T-cell (primary cell): ENCODE data around the gene SLFNL1. TPM values are rescaled to one million over a fixed set of nuclear protein-coding genes. Genes with fewer than 3 reads are reported as not detected.

Experiments used
- ATAC-seq, 4 experiments: fragments of 200-7000 bp in 3 of 4; fragments of 150-1000 bp in 1 of 4; cut with Tn5 transposase; replicated peaks in 1 of 4; 1 replicate in 3 of 4; 2 replicates in 1 of 4; pipeline ENCODE4 v1.10.0; 2021; ENCODE audit warnings: moderate library complexity in 3 of 4, mild to moderate bottlenecking in 2 of 4, moderate number of reproducible peaks in 1 of 4
- CTCF ChIA-PET, 2 donors: fragments of 300-600 bp; sonication (Branson Sonifier 250); formaldehyde crosslinking; loops; one replicate each; lab custom pipeline; 2022; ENCODE audit warnings: antibody characterized with exemption in 2 of 2; lab: Charles Lee
- POLR2A ChIA-PET, 2 donors: fragments of 300-600 bp; sonication (Branson Sonifier 250); formaldehyde crosslinking; loops; one replicate each; lab custom pipeline; 2022; ENCODE audit warnings: antibody characterized with exemption in 2 of 2; lab: Charles Lee
- DNase-seq, 35 experiments: peaks; one replicate each; pipeline versions ENCODE4 v3.0.0 to v3.0.0-alpha.2; 2013 to 2023
- H3K27ac ChIP-seq: one replicate; pipeline ENCODE4 v1.5.1; 2013; ENCODE audit warnings: low read length
- H3K27me3 ChIP-seq, 2 experiments: replicated peaks in 1 of 2; 1 replicate in 1 of 2; 2 replicates in 1 of 2; pipeline versions ENCODE4 v1.6.1 to v1.7.0; 2013; ENCODE audit warnings: low read length in 1 of 2, mixed read lengths in 1 of 2; ENCODE audit not compliant: control insufficient read depth in 2 of 2, insufficient read depth in 2 of 2; ENCODE audit errors: extremely low read depth in 1 of 2
- H3K36me3 ChIP-seq, 2 donors: 1 replicate in 1 of 2; 2 replicates in 1 of 2; pipeline versions ENCODE4 v1.6.1 to v1.7.0; 2013; ENCODE audit warnings: low read length in 1 of 2; ENCODE audit not compliant: control insufficient read depth in 2 of 2, insufficient read depth in 1 of 2; ENCODE audit errors: extremely low read depth in 1 of 2
- H3K4me1 ChIP-seq, 2 experiments: 1 replicate in 1 of 2; 2 replicates in 1 of 2; pipeline versions ENCODE4 v1.6.1 to v1.7.0; 2013; ENCODE audit warnings: low read length in 2 of 2, mixed read lengths in 1 of 2; ENCODE audit not compliant: insufficient read depth in 2 of 2, control insufficient read depth in 1 of 2; ENCODE audit errors: extremely low read depth in 1 of 2
- H3K4me3 ChIP-seq, 2 donors: 1 replicate in 1 of 2; 2 replicates in 1 of 2; pipeline versions ENCODE4 v1.5.1 to v1.7.0; 2013; ENCODE audit warnings: mild to moderate bottlenecking in 2 of 2, low read length in 1 of 2, moderate library complexity in 1 of 2; ENCODE audit not compliant: control insufficient read depth in 1 of 2; ENCODE audit errors: extremely low read depth in 1 of 2
- H3K9me3 ChIP-seq: 2 replicates; pipeline ENCODE4 v1.7.0; 2013
- H3K27ac Mint-ChIP-seq, 2 donors: one replicate each; pipeline ENCODE4 v1.8.0; 2020 to 2021; ENCODE audit warnings: mild to moderate bottlenecking in 2 of 2, mixed read lengths in 2 of 2
- H3K27me3 Mint-ChIP-seq, 2 donors: one replicate each; pipeline ENCODE4 v1.8.0; 2021 to 2022; ENCODE audit warnings: mixed read lengths in 2 of 2
- H3K36me3 Mint-ChIP-seq: one replicate; pipeline ENCODE4 v1.8.0; 2021; ENCODE audit warnings: mixed read lengths
- H3K4me1 Mint-ChIP-seq, 3 donors: one replicate each; pipeline ENCODE4 v1.8.0; 2020 to 2022; ENCODE audit warnings: mixed read lengths in 3 of 3, mild to moderate bottlenecking in 1 of 3
- H3K4me3 Mint-ChIP-seq, 3 donors: one replicate each; pipeline ENCODE4 v1.8.0; 2020 to 2022; ENCODE audit warnings: mild to moderate bottlenecking in 3 of 3, mixed read lengths in 3 of 3, moderate library complexity in 3 of 3
- H3K9me3 Mint-ChIP-seq, 3 donors: one replicate each; pipeline ENCODE4 v1.8.0; 2020 to 2022; ENCODE audit warnings: mixed read lengths in 3 of 3
- WGBS: methylation state at CpG from one replicate; pipeline ENCODE4 v1.1.5; 2013; ENCODE audit warnings: missing lambda C conversion rate; ENCODE audit not compliant: insufficient coverage; 5-methylcytosine and 5-hydroxymethylcytosine counted together
- total RNA-seq, 35 experiments: library from RNA in 6 of 35; stranded (reverse) in 6 of 35; fragments of 120-200 nt in 1 of 35; gene quantifications; one replicate each; pipeline versions ENCODE4 v1.2.1 to v1.2.4 and lab custom pipeline; 2013 to 2026

SLFNL1 gene
- total RNA-seq, 5 donors from 2014 or later (not counting 1 experiment from before 2014, with no cell fraction given): 0.25 to 0.98 (median 0.82) TPM

DNA sequence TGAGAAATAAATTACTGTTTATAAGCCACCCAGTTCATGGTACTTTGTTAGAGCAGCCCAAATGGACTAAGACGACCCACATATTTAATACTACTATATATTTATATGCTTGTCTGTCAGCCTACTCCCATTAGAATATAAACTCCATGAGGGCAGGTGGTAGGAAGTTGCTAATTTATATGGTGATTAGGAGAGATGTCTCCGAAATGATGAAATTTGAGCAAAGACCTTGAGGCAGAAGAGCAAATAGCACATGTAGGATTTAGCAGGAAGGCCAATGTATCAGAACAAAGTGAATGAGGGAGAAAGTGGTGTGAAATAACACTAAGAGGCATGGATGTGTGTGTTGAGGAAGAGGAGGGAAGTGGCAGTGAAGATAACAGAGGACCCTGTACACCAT is 10.6 kb upstream of the SLFNL1 start:
- POLR2A ChIA-PET: no interaction called here
- no peak for ATAC-seq

DNA sequence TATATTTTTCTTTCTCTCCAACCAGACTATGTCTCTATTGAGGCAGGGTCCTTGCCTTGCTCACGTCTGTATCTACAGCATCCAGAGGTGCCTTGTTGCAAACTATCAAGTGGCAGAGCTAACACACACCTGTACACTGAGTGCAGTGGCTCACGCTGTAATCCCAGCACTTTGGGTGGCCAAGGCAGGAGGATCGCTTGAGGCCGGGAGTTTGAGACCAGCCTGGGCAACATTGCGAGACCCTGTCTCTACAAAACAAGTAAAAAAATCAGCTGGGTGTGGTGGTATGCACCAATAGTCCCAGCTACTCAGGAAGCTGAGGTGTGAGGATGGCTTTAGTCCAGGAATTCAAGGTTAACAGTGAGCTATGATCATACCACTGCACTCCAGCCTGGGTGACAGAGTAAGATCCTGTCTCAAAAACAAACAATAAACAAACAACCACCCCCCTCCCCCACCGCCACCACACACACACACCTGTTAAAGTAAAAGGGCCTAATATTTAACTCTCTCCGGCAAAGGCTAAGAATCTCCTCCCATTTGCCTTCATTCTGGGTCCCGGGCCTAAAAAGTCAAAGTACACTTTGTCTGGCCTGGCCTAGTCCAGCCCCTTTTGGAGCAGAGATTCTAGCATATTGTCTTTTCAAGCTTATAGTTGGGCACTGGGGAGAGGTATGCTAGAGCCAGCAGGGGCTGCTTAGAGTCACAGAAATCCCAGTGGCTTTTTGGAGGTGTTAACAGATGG is 9.5 kb upstream of the SLFNL1 start:
- Mint-ChIP-seq H3K27ac (no peak overlapping the region), H3K36me3 (peaks cover 40% of the 10 kb centered on the region)
- 97% methylated on average over 7 of the region's 8 CpGs for WGBS

More for the DNA sequence above, 10.6 kb upstream of the SLFNL1 start:
- H3K27me3 Mint-ChIP-seq: no peaks in the 10 kb centered on the region
- Histone ChIP-seq H3K4me1 (no peaks in the 10 kb centered on the region), H3K9me3 (no peaks in the 10 kb centered on the region), H3K36me3 (peaks cover 0 to 45% of the 10 kb centered on the region in 2 donors), H3K4me3 (no peak overlapping the region), H3K27ac (no peak overlapping the region), H3K27me3 (no peaks in the 10 kb centered on the region)
- 60% methylated on average over 1 of the region's 2 CpGs for WGBS
- H3K4me1 Mint-ChIP-seq: no peaks in the 10 kb centered on the region
- peaks cover 40% of the 10 kb centered on the region for H3K36me3 Mint-ChIP-seq
- no peak for DNase-seq
- H3K27ac Mint-ChIP-seq: no peak overlapping the region
- CTCF ChIA-PET: no interaction called here
- no peaks in the 10 kb centered on the region for H3K9me3 Mint-ChIP-seq
- no peak overlapping the region for H3K4me3 Mint-ChIP-seq

DNA sequence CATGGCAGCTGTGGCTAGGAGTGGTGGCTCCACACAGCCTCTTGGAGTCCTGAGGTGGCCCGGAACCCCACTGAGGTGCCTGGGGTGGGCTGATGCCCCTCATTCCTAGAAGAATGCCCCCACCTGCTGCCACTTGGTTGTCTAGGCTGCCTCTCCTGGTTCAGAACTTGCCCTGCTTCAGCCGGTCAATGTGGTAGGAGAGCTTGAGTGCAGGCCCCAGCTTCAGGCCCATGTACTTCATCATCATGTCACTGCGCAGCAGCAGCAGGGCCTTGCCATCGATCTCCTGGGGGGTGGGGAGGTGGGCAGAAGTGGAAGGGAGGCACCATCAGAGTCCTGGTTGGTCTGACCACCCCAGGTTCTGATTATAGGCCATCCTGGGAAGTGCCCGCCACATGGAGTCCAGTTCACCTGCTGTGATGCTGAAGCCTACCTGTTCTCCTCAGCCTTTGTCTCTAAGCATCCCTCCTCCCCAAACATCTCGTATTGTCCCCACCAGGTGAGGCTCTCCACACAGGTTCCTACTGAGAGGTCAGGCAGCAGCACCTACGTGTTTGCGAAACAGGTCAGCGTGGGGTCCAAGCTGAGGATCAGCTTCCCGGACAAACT is 6.6 kb upstream of the SLFNL1 start:
- POLR2A ChIA-PET: no interaction called here
- 98% methylated on average over 6 of the region's 10 CpGs for WGBS

More for the DNA sequence above, 9.5 kb upstream of the SLFNL1 start:
- no peaks in the 10 kb centered on the region for H3K9me3 ChIP-seq
- peaks cover 0 to 35% of the 10 kb centered on the region in 2 donors for H3K36me3 ChIP-seq
- ChIA-PET POLR2A (no interaction called here), CTCF (no interaction called here)
- H3K4me3 Mint-ChIP-seq: no peak overlapping the region
- no peaks in the 10 kb centered on the region for H3K27me3 ChIP-seq
- no peak for DNase-seq
- H3K27me3 Mint-ChIP-seq: no peaks in the 10 kb centered on the region
- H3K9me3 Mint-ChIP-seq: no peaks in the 10 kb centered on the region
- ATAC-seq: no peak
- H3K4me1 ChIP-seq: peaks cover 0 to 3% of the 10 kb centered on the region in 2 experiments
- peaks cover 5 to 7% (median 6%) of the 10 kb centered on the region in 3 donors for H3K4me1 Mint-ChIP-seq
- H3K4me3 ChIP-seq: no peak overlapping the region
- no peak overlapping the region for H3K27ac ChIP-seq

DNA sequence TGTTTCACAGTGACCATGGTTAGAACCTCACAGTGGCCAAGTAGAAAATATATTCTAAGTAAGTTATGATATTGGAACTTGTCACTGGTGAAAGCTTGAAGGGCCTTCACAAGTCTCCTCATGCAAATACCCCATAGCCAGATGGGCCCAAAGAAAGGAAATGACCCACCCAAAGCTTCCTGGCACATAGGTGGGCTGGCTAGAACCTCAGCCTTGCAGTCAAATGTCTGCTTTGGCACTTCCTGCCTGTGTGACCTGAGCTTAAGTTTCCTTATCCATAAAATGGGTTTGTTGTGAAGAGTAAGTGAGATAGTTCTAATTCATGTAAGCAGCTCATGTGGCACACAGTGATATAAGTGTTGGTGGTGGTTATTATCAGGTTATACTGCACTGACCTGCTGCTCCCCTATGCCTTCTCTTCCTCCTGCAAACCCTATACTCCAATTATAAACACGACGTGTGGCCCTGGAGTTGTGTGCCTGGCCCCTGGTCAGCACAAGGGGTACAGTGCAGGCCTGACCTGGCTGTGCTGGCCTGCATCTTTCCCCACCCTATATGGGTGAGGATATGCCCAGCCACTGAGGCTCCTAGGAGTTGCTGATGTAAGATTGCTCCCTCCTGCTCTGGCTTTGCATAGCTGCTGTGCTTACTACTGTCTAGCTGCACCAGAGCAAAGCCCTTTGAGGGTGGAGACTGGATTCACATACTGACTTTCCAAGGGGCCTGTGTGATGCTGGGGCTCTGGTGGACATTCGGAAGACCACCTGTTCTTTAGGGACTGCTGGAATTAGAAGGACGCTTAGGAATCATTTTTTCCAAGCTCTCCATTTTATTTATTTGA is 4.7 kb upstream of the SLFNL1 start:
- Mint-ChIP-seq H3K9me3 (no peaks in the 10 kb centered on the region), H3K27me3 (no peaks in the 10 kb centered on the region), H3K4me3 (no peak overlapping the region), H3K36me3 (peaks cover 24% of the 10 kb centered on the region), H3K4me1 (peaks cover 7 to 13% (median 9%) of the 10 kb centered on the region in 3 donors), H3K27ac (no peak overlapping the region)
- Histone ChIP-seq H3K4me3 (no peak overlapping the region), H3K27me3 (no peaks in the 10 kb centered on the region), H3K4me1 (peaks cover 0 to 12% of the 10 kb centered on the region in 2 experiments), H3K9me3 (no peaks in the 10 kb centered on the region), H3K36me3 (peaks cover 0 to 19% of the 10 kb centered on the region in 2 donors), H3K27ac (no peak overlapping the region)
- no peak for DNase-seq
- ChIA-PET CTCF (interaction anchor here in 1 of 2 donors (0.7 kb wide), 1 partner anchor 40 kb away, joined by 6 read pairs; no protein-coding TSS in a partner anchor), POLR2A (no interaction called here)
- no peak for ATAC-seq
- 100% methylated on average over 2 of the region's 4 CpGs for WGBS

More for the DNA sequence above, 6.6 kb upstream of the SLFNL1 start:
- H3K27ac Mint-ChIP-seq: no peak overlapping the region
- no peaks in the 10 kb centered on the region for H3K27me3 Mint-ChIP-seq
- Histone ChIP-seq H3K36me3 (peaks cover 0 to 23% of the 10 kb centered on the region in 2 donors), H3K4me3 (no peak overlapping the region), H3K4me1 (peaks cover 0 to 3% of the 10 kb centered on the region in 2 experiments), H3K9me3 (no peaks in the 10 kb centered on the region), H3K27me3 (no peaks in the 10 kb centered on the region), H3K27ac (no peak overlapping the region)
- CTCF ChIA-PET: interaction anchor here in 1 of 2 donors (0.7 kb wide), 1 partner anchor 10 kb away, joined by 6 read pairs; no protein-coding TSS in a partner anchor
- no peak for DNase-seq
- peaks cover 33% of the 10 kb centered on the region for H3K36me3 Mint-ChIP-seq
- no peaks in the 10 kb centered on the region for H3K9me3 Mint-ChIP-seq
- no peak overlapping the region for H3K4me3 Mint-ChIP-seq
- no peak for ATAC-seq
- peaks cover 5 to 7% (median 7%) of the 10 kb centered on the region in 3 donors for H3K4me1 Mint-ChIP-seq

DNA sequence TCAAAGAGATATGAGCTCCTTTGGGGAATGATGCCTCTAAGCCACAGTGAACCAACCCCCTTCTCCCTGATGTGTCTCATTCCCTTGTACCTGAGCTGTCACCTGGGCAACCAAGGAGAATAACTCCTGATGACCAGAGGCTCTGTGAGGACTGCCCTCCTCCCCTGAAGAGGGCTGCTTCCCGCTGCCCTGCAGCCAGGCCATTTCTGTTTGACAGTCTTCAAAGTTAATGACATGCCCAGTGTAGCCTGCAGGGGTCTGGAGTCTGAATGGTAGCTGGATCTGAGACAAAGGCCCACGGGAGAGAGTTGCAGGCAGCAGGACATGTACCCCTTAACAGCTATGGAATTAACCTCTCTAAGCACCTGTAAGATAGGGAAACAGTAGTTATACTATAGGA is 3.4 kb upstream of the SLFNL1 start:
- Histone ChIP-seq H3K9me3 (no peaks in the 10 kb centered on the region), H3K4me3 (no peak overlapping the region), H3K36me3 (peaks cover 0 to 17% of the 10 kb centered on the region in 2 donors), H3K4me1 (peaks cover 0 to 12% of the 10 kb centered on the region in 2 experiments), H3K27ac (no peak overlapping the region), H3K27me3 (no peaks in the 10 kb centered on the region)
- ChIA-PET POLR2A (no interaction called here), CTCF (interaction anchor here in 1 of 2 donors (0.7 kb wide), 1 partner anchor 42 kb away, joined by 6 read pairs; no protein-coding TSS in a partner anchor)
- Mint-ChIP-seq H3K36me3 (peaks cover 17% of the 10 kb centered on the region), H3K27me3 (no peaks in the 10 kb centered on the region), H3K4me3 (no peak overlapping the region), H3K27ac (no peak overlapping the region), H3K4me1 (peaks cover 7 to 14% (median 9%) of the 10 kb centered on the region in 3 donors), H3K9me3 (no peaks in the 10 kb centered on the region)
- ATAC-seq (no peak), DNase-seq (no peak)
- WGBS: 100% methylated on average over 1 of the region's 2 CpGs
